Esophagus muscularis mucosa (tissue), 4 donors: Measurements from ENCODE around the gene DGKG. TPM values are rescaled to one million over a fixed set of nuclear protein-coding genes. Genes with fewer than 3 reads are reported as not detected.
A peak's percentile ranks its signal among the peaks of the same experiment; 100 is the strongest.

Source experiments
- DNase-seq: peaks from one replicate; pipeline ENCODE4 v3.0.0-alpha.2; 2017; ENCODE audit errors: extremely low spot score
- H3K27ac ChIP-seq, 4 donors: fragments of 200-600 bp; sonication (generic); replicated peaks in 1 of 4; 1 replicate in 3 of 4; 2 replicates in 1 of 4; pipeline ENCODE4 v1.5.1; 2016 to 2019; ENCODE audit warnings: mild to moderate bottlenecking in 1 of 4
- H3K27me3 ChIP-seq, 4 donors: fragments of 200-600 bp; sonication (generic); one replicate each; pipeline versions ENCODE4 v1.5.1 to v1.6.0; 2016 to 2019
- H3K36me3 ChIP-seq, 4 donors: fragments of 200-600 bp; sonication (generic); one replicate each; pipeline ENCODE4 v1.5.1; 2016 to 2019
- H3K4me1 ChIP-seq, 4 donors: fragments of 200-600 bp; sonication (generic); one replicate each; pipeline ENCODE4 v1.5.1; 2016 to 2019
- H3K4me3 ChIP-seq, 4 donors: fragments of 200-600 bp; sonication (generic); 1 replicate in 2 of 4; 2 replicates in 2 of 4; pipeline ENCODE4 v1.5.1; 2016 to 2019; ENCODE audit warnings: mild to moderate bottlenecking in 4 of 4, moderate library complexity in 1 of 4
- H3K9me3 ChIP-seq, 4 donors: fragments of 200-600 bp; sonication (generic); 1 replicate in 3 of 4; 2 replicates in 1 of 4; pipeline ENCODE4 v1.5.1; 2016 to 2019
- CTCF ChIP-seq, 3 experiments: fragments of 200-600 bp in 2 of 3; fragments of 450-650 bp in 1 of 3; sonication (generic) in 2 of 3; IDR thresholded peaks; one replicate each; pipeline ENCODE4 v1.5.1; 2017 to 2019; ENCODE audit warnings: antibody characterized with exemption in 3 of 3, mild to moderate bottlenecking in 2 of 3, moderate library complexity in 1 of 3
- EP300 ChIP-seq: sonication (generic); formaldehyde crosslinking; IDR thresholded peaks from one replicate; pipeline ENCODE4 v1.6.1; 2017; ENCODE audit warnings: antibody characterized with exemption
- POLR2A ChIP-seq: fragments of 450-650 bp; IDR thresholded peaks from one replicate; pipeline ENCODE4 v1.6.1; 2017; ENCODE audit warnings: antibody characterized with exemption, moderate library complexity, mild to moderate bottlenecking, low read depth
- POLR2AphosphoS5 ChIP-seq, 2 donors: sonication (generic); formaldehyde crosslinking; IDR thresholded peaks; one replicate each; pipeline ENCODE4 v1.6.1; 2017; ENCODE audit warnings: antibody characterized with exemption in 2 of 2
- WGBS: methylation state at CpG from one replicate; pipeline ENCODE4 v1.1.5; 2018; 5-methylcytosine and 5-hydroxymethylcytosine counted together
- intact Hi-C: fragments of 100-400 bp; cut with DNase I; formaldehyde crosslinking; loops from one replicate; pipeline ENCODE4 v1.15.1; 2023
- total RNA-seq, 4 donors: library from RNA; depleted of rRNA; stranded (reverse); fragments of >200 nt; gene quantifications; one replicate each; pipeline versions ENCODE4 v1.1.0 to v1.2.1, GENCODE V29; 2016

Gene DGKG
- total RNA-seq, 4 donors from 2014 or later, result 75.0 to 169 (median 104) TPM

- intact Hi-C loops, result loop anchor here (5.0 kb wide), 2 partner anchors 44 to 59 kb away; no protein-coding TSS in a partner anchor
- TF ChIP-seq POLR2A (no peak), POLR2AphosphoS5 (IDR thresholded peaks at IDR 0.05) (no peak), EP300 (no peak), CTCF (IDR thresholded peaks at IDR 0.05) (no peak)
- 43% methylated on average over 4 of the region's 4 CpGs for WGBS
- no peaks in the 10 kb centered on the region for H3K27me3 ChIP-seq
- H3K36me3 ChIP-seq, result no peaks in the 10 kb centered on the region
- H3K4me3 ChIP-seq, result no peak overlapping the region
- peaks cover 18 to 65% (median 60%) of the 10 kb centered on the region in 4 donors for H3K4me1 ChIP-seq
- H3K27ac ChIP-seq, result peak overlapping the region; percentile 46 to 95 (median 90)
- DNase-seq, result no peak
- H3K9me3 ChIP-seq, result no peaks in the 10 kb centered on the region
Observed at GRCh38 chr3:186368717-186369116, 6.7 kb upstream of the DGKG start.

- intact Hi-C loops, result loop anchor here (5.0 kb wide), 2 partner anchors 44 to 59 kb away; no protein-coding TSS in a partner anchor
- H3K27ac ChIP-seq, result peak overlapping the region; percentile 89 to 95 (median 92)
- 34% methylated on average over 3 of the region's 3 CpGs for WGBS
Observed at GRCh38 chr3:186368176-186368575, 6.1 kb upstream of the DGKG start.

GRCh38 chr3:186367631-186368030, 5.6 kb upstream of the DGKG start:
- H3K4me3 ChIP-seq, result no peak overlapping the region
- DNase-seq, result no peak
- H3K4me1 ChIP-seq, result peaks cover 25 to 76% (median 71%) of the 10 kb centered on the region in 4 donors
- H3K36me3 ChIP-seq, result no peaks in the 10 kb centered on the region
- intact Hi-C loops, result loop anchor here (5.0 kb wide), 2 partner anchors 45 to 60 kb away; no protein-coding TSS in a partner anchor
- no peaks in the 10 kb centered on the region for H3K9me3 ChIP-seq
- TF ChIP-seq EP300, result no peak
- TF ChIP-seq POLR2AphosphoS5 (IDR thresholded peaks at IDR 0.05), result no peak
- no peak for TF ChIP-seq CTCF (IDR thresholded peaks at IDR 0.05)
- no peak for TF ChIP-seq POLR2A
- 64% methylated on average over 8 of the region's 8 CpGs for WGBS
- no peaks in the 10 kb centered on the region for H3K27me3 ChIP-seq
- H3K27ac ChIP-seq, result peak overlapping the region; percentile 89 to 95 (median 92)

More at GRCh38 chr3:186368176-186368575, 6.1 kb upstream of the DGKG start:
- peaks cover 20 to 70% (median 66%) of the 10 kb centered on the region in 4 donors for H3K4me1 ChIP-seq
- H3K36me3 ChIP-seq, result no peaks in the 10 kb centered on the region
- DNase-seq, result no peak
- no peak for TF ChIP-seq EP300
- H3K27me3 ChIP-seq, result no peaks in the 10 kb centered on the region
- no peak overlapping the region for H3K4me3 ChIP-seq
- H3K9me3 ChIP-seq, result no peaks in the 10 kb centered on the region

GRCh38 chr3:186366206-186366605, 4.2 kb upstream of the DGKG start:
- no peak overlapping the region for H3K4me3 ChIP-seq
- TF ChIP-seq POLR2A, result no peak
- no peak for TF ChIP-seq CTCF (IDR thresholded peaks at IDR 0.05)
- peaks cover 30 to 85% (median 78%) of the 10 kb centered on the region in 4 donors for H3K4me1 ChIP-seq
- H3K36me3 ChIP-seq, result no peaks in the 10 kb centered on the region
- WGBS, result 76% methylated on average over 1 of the region's 1 CpG
- H3K9me3 ChIP-seq, result no peaks in the 10 kb centered on the region
- H3K27me3 ChIP-seq, result peaks cover 0 to 12% (median 0%) of the 10 kb centered on the region in 4 donors
- peak overlapping the region; percentile 89 to 95 (median 92) for H3K27ac ChIP-seq
- no peak for DNase-seq
- intact Hi-C loops, result loop anchor here (5.0 kb wide), 2 partner anchors 46 to 61 kb away; no protein-coding TSS in a partner anchor

- intact Hi-C loops, result loop anchor here (5.0 kb wide), 2 partner anchors 47 to 62 kb away; no protein-coding TSS in a partner anchor
- TF ChIP-seq EP300, result no peak
- TF ChIP-seq POLR2A, result no peak
- TF ChIP-seq POLR2AphosphoS5 (IDR thresholded peaks at IDR 0.05), result peak; percentile 78 to 93
- TF ChIP-seq CTCF (IDR thresholded peaks at IDR 0.05), result no peak
- no peaks in the 10 kb centered on the region for H3K9me3 ChIP-seq
- no peak for DNase-seq
- peaks cover 30 to 85% (median 78%) of the 10 kb centered on the region in 4 donors for H3K4me1 ChIP-seq
- peak overlapping the region; percentile 89 to 95 (median 92) for H3K27ac ChIP-seq
- H3K27me3 ChIP-seq, result peaks cover 0 to 18% (median 0%) of the 10 kb centered on the region in 4 donors
- peak overlapping the region in 1 of 4 donors; percentile 20 for H3K4me3 ChIP-seq
- WGBS, result 55% methylated on average over 11 of the region's 11 CpGs
- no peaks in the 10 kb centered on the region for H3K36me3 ChIP-seq
Observed at GRCh38 chr3:186365202-186365974, 3.4 kb upstream of the DGKG start.
